Panc1 (cell line): ENCODE data around the gene TNFAIP3. TPM values are rescaled to one million over a fixed set of nuclear protein-coding genes. Genes with fewer than 3 reads are reported as not detected.
A peak's percentile ranks its signal among the peaks of the same experiment; 100 is the strongest.

Experiments
- ATAC-seq: fragments of 200-7000 bp; cut with Tn5 transposase; 2 replicates; pipeline ENCODE4 v1.9.1; 2020; ENCODE audit warnings: mild to moderate bottlenecking, moderate library complexity
- BruUV-seq: library from RNA; stranded (reverse); fragments of 400-500 nt; replicated peaks from 2 replicates; lab custom pipeline; 2021; lab: Mats Ljungman, UMichigan
- CTCF ChIA-PET: fragments of 300-600 bp; sonication (Branson Sonifier 250); formaldehyde crosslinking; loops from one replicate; lab custom pipeline; 2022; ENCODE audit warnings: antibody characterized with exemption; lab: Charles Lee
- POLR2A ChIA-PET: fragments of 300-600 bp; sonication (Branson Sonifier 250); formaldehyde crosslinking; loops from one replicate; lab custom pipeline; 2022; ENCODE audit warnings: antibody characterized with exemption; lab: Charles Lee
- DNase-seq: peaks from one replicate; pipeline ENCODE4 v3.0.0-alpha.2; 2010; ENCODE audit warnings: low read depth, low spot score
- H3K27ac ChIP-seq: 2 replicates; pipeline ENCODE4 v1.5.1; 2011; ENCODE audit warnings: mild to moderate bottlenecking, low read length, inconsistent platforms
- H3K27me3 ChIP-seq: fragments of 200-500 bp; sonication (Bioruptor generic); 2 replicates; pipeline ENCODE4 v1.6.0; 2014; ENCODE audit warnings: low read length, inconsistent platforms; ENCODE audit not compliant: control insufficient read depth, insufficient read depth
- H3K36me3 ChIP-seq: fragments of 200-500 bp; sonication (Bioruptor generic); 2 replicates; pipeline ENCODE4 v1.5.1; 2014; ENCODE audit warnings: inconsistent platforms, mild to moderate bottlenecking, low read length, moderate library complexity; ENCODE audit not compliant: control insufficient read depth, insufficient read depth
- H3K4me1 ChIP-seq: 2 replicates; pipeline ENCODE4 v1.5.1; 2011; ENCODE audit warnings: inconsistent platforms, mild to moderate bottlenecking, low read length, moderate library complexity; ENCODE audit not compliant: control insufficient read depth, insufficient read depth
- H3K4me3 ChIP-seq, 2 experiments: 2 replicates each; pipeline ENCODE4 v1.5.1; 2011 to 2012; ENCODE audit warnings: low read depth in 2 of 2, low read length in 2 of 2, mild to moderate bottlenecking in 2 of 2, inconsistent platforms in 1 of 2, moderate library complexity in 1 of 2
- H3K9me3 ChIP-seq: fragments of 200-500 bp; sonication (Bioruptor generic); 2 replicates; pipeline ENCODE4 v1.5.1; 2014; ENCODE audit warnings: low read depth, mild to moderate bottlenecking, inconsistent platforms, low read length, moderate library complexity; ENCODE audit not compliant: control insufficient read depth, insufficient read depth
- POLR2AphosphoS5 ChIP-seq: IDR thresholded peaks from 2 replicates; pipeline ENCODE4 v1.6.1; 2012; ENCODE audit warnings: mild to moderate bottlenecking, low read depth, low read length, moderate library complexity
- SIN3A ChIP-seq: IDR thresholded peaks from 2 replicates; pipeline ENCODE4 v1.6.1; 2012; ENCODE audit warnings: low read depth, mild to moderate bottlenecking, low read length, moderate library complexity, borderline replicate concordance; ENCODE audit not compliant: insufficient read depth
- TCF7L2 ChIP-seq: IDR thresholded peaks from 2 replicates; pipeline ENCODE4 v1.6.1; 2011; ENCODE audit warnings: mild to moderate bottlenecking, low read depth, low read length, inconsistent platforms
- in situ Hi-C: cut with HindIII; loops from 2 replicates; pipeline ENCODE4 v1.10.0; 2016; ENCODE audit warnings: low sequenced_read_pairs, low pct_unique_long_range_greater_than_20kb
- intact Hi-C: fragments of 100-400 bp; cut with micrococcal nuclease; formaldehyde crosslinking; loops from one replicate; pipeline ENCODE4 v1.10.0; 2022; ENCODE audit not compliant: unreplicated experiment
- total RNA-seq: library from RNA; stranded (reverse); gene quantifications from one replicate; pipeline ENCODE4 v1.2.1, GENCODE V29; 2021; ENCODE audit not compliant: unreplicated experiment
- TF ChIP-seq, protein P1 (sequence below): fragments of 450-650 bp; IDR thresholded peaks from 2 replicates; pipeline ENCODE4 v1.5.1; 2017; ENCODE audit warnings: mild to moderate bottlenecking
- TF ChIP-seq, protein P2 (sequence below), 2 experiments: IDR thresholded peaks; 2 replicates each; pipeline ENCODE4 v1.6.1; 2011 to 2012; ENCODE audit warnings: low read depth in 2 of 2, control low read depth in 1 of 2, low read length in 1 of 2, mild to moderate bottlenecking in 1 of 2, moderate library complexity in 1 of 2; ENCODE audit not compliant: insufficient read depth in 1 of 2

TNFAIP3 gene
- total RNA-seq, 1 experiment from 2014 or later, result 15.0 TPM

- ATAC-seq (no peak), DNase-seq (no peak)
- in situ Hi-C loops (no loop called here), intact Hi-C loops (loop anchor here (5.0 kb wide), 1 partner anchor 242 kb away; the partner anchor contains the start of gene PERP)
- Histone ChIP-seq H3K27me3 (no peaks in the 10 kb centered on the region), H3K4me3 (no peak overlapping the region), H3K36me3 (no peaks in the 10 kb centered on the region), H3K9me3 (no peaks in the 10 kb centered on the region), H3K27ac (no peak overlapping the region), H3K4me1 (peaks cover 18% of the 10 kb centered on the region; the same call in 1 of the 2 replicates)
- POLR2A ChIA-PET, result interaction anchor here (0.6 kb wide), 1 partner anchor 506 kb away, joined by 3 read pairs; no protein-coding TSS in a partner anchor
- no TSS peak for BruUV-seq
- no peak for TF ChIP-seq SIN3A
- TF ChIP-seq, protein P1, sequence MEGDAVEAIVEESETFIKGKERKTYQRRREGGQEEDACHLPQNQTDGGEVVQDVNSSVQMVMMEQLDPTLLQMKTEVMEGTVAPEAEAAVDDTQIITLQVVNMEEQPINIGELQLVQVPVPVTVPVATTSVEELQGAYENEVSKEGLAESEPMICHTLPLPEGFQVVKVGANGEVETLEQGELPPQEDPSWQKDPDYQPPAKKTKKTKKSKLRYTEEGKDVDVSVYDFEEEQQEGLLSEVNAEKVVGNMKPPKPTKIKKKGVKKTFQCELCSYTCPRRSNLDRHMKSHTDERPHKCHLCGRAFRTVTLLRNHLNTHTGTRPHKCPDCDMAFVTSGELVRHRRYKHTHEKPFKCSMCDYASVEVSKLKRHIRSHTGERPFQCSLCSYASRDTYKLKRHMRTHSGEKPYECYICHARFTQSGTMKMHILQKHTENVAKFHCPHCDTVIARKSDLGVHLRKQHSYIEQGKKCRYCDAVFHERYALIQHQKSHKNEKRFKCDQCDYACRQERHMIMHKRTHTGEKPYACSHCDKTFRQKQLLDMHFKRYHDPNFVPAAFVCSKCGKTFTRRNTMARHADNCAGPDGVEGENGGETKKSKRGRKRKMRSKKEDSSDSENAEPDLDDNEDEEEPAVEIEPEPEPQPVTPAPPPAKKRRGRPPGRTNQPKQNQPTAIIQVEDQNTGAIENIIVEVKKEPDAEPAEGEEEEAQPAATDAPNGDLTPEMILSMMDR, result no peak
- TF ChIP-seq POLR2AphosphoS5, result no peak
- CTCF ChIA-PET, result no interaction called here
These were observed 2.1 kb upstream of the TNFAIP3 start for GRCh38 chr6:137864812-137865508.

- ChIA-PET POLR2A (no interaction called here), CTCF (interaction anchor here (0.6 to 1.1 kb wide), 4 partner anchors 158 to 376 kb away, joined by 4 to 5 read pairs (median 4); no protein-coding TSS in a partner anchor)
- Histone ChIP-seq H3K36me3 (no peaks in the 10 kb centered on the region), H3K4me3 (peak overlapping the region; percentile 74 to 82), H3K9me3 (no peaks in the 10 kb centered on the region), H3K27ac (peak overlapping the region; percentile 59; the same call in 1 of the 2 replicates), H3K4me1 (peaks cover 23% of the 10 kb centered on the region), H3K27me3 (no peaks in the 10 kb centered on the region)
- peak; percentile 18 for ATAC-seq
- DNase-seq, result no peak
- no peak for TF ChIP-seq TCF7L2
- TF ChIP-seq SIN3A, result no peak
- TF ChIP-seq, protein P1, result no peak
- TF ChIP-seq, protein P2, sequence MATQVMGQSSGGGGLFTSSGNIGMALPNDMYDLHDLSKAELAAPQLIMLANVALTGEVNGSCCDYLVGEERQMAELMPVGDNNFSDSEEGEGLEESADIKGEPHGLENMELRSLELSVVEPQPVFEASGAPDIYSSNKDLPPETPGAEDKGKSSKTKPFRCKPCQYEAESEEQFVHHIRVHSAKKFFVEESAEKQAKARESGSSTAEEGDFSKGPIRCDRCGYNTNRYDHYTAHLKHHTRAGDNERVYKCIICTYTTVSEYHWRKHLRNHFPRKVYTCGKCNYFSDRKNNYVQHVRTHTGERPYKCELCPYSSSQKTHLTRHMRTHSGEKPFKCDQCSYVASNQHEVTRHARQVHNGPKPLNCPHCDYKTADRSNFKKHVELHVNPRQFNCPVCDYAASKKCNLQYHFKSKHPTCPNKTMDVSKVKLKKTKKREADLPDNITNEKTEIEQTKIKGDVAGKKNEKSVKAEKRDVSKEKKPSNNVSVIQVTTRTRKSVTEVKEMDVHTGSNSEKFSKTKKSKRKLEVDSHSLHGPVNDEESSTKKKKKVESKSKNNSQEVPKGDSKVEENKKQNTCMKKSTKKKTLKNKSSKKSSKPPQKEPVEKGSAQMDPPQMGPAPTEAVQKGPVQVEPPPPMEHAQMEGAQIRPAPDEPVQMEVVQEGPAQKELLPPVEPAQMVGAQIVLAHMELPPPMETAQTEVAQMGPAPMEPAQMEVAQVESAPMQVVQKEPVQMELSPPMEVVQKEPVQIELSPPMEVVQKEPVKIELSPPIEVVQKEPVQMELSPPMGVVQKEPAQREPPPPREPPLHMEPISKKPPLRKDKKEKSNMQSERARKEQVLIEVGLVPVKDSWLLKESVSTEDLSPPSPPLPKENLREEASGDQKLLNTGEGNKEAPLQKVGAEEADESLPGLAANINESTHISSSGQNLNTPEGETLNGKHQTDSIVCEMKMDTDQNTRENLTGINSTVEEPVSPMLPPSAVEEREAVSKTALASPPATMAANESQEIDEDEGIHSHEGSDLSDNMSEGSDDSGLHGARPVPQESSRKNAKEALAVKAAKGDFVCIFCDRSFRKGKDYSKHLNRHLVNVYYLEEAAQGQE (IDR thresholded peaks at IDR 0.05; ENCODE audit: insufficient read depth in 1 of 2, low read depth in 2 of 2, low read length in 1 of 2), result no peak
- no peak for TF ChIP-seq POLR2AphosphoS5
- no TSS peak for BruUV-seq
- intact Hi-C loops (loop anchor here (2.0 to 5.0 kb wide), 2 partner anchors 158 to 241 kb away; partner anchors contain the start of gene PERP), in situ Hi-C loops (no loop called here)
These were observed 702 bp upstream of the TNFAIP3 start for GRCh38 chr6:137866200-137866913.
